Brain microvascular endothelial cell (primary cell): ENCODE measurements around the gene LEP.

Experiments
- DNase-seq: peaks from one replicate; pipeline ENCODE4 v3.0.0-alpha.2; 2020
- H3K27ac ChIP-seq: fragments of 250-450 bp; sonication (Bioruptor Pico); 2 replicates; pipeline ENCODE4 v1.5.1; 2020; ENCODE audit warnings: mild to moderate bottlenecking, moderate library complexity
- H3K27me3 ChIP-seq: fragments of 250-450 bp; sonication (Bioruptor Pico); replicated peaks from 2 replicates; pipeline ENCODE4 v1.5.1; 2020; ENCODE audit warnings: mild to moderate bottlenecking
- H3K36me3 ChIP-seq: fragments of 250-450 bp; sonication (Bioruptor Pico); replicated peaks from 2 replicates; pipeline ENCODE4 v1.5.1; 2020; ENCODE audit warnings: mild to moderate bottlenecking
- H3K4me3 ChIP-seq: 2 replicates; pipeline ENCODE4 v1.5.1; 2011; ENCODE audit warnings: low read depth, mild to moderate bottlenecking, control low read depth, low read length, moderate library complexity
- in situ Hi-C: cut with HindIII; loops from 2 replicates; pipeline ENCODE4 v1.10.0; 2017; ENCODE audit warnings: low sequenced_read_pairs, low pct_ligation_motif_present
- TF ChIP-seq, protein P1 (sequence below): IDR thresholded peaks from 2 replicates; pipeline ENCODE4 v1.5.1; 2011; ENCODE audit warnings: low read depth, mild to moderate bottlenecking, moderate library complexity, low read length, control low read depth, inconsistent platforms; ENCODE audit errors: missing control alignments

Gene LEP

DNA sequence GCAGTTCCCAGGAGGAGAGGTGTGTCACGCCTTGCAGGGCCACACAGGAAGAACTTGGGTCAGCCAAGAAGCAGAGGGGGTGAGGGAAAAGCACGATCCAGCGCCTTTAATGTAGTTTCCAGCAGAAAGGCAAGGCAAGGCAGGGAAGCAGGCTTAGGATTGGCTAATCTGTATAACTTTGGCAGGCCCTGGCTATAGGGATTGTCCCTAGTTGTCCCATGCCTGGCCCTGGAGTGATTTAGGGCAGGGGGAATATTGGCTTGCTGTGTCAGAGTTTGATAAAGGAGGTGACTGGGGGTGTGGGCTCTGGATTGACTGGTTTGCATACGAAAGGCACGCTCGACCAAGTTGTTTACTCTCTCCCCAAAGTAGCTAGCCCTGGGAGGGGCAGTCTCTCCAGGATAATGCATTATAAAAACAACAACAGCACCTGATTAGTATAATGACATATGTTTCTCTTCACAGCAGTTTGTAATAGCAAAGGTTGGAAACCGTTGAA lies 58.1 kb downstream of the LEP start:
- TF ChIP-seq, protein P1, sequence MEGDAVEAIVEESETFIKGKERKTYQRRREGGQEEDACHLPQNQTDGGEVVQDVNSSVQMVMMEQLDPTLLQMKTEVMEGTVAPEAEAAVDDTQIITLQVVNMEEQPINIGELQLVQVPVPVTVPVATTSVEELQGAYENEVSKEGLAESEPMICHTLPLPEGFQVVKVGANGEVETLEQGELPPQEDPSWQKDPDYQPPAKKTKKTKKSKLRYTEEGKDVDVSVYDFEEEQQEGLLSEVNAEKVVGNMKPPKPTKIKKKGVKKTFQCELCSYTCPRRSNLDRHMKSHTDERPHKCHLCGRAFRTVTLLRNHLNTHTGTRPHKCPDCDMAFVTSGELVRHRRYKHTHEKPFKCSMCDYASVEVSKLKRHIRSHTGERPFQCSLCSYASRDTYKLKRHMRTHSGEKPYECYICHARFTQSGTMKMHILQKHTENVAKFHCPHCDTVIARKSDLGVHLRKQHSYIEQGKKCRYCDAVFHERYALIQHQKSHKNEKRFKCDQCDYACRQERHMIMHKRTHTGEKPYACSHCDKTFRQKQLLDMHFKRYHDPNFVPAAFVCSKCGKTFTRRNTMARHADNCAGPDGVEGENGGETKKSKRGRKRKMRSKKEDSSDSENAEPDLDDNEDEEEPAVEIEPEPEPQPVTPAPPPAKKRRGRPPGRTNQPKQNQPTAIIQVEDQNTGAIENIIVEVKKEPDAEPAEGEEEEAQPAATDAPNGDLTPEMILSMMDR, result no peak
- Histone ChIP-seq H3K27me3 (no peaks in the 10 kb centered on the region), H3K36me3 (peaks cover 1% of the 10 kb centered on the region), H3K4me3 (no peak overlapping the region), H3K27ac (no peak overlapping the region)
- DNase-seq, result no peak
- in situ Hi-C loops, result no loop called here

DNA sequence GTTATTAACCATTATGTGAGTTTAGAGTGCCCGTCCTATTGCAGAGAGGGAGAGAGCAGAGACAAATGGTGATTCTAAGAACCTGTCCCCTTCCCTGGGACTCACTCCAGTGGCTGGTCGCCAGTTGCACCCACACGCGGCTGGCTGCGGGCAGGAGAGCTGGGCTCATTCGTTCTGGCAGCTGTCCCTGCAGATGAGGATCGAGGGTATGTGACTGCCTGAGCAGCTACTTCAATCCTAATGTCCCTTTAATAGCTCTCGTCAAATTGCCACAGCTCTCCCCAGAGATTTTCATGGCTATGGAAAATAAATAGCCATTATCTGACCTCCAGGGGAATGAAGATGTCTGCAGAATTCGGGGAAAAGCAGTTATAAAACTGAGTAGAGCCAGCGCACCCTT lies 61.1 kb downstream of the LEP start:
- Histone ChIP-seq H3K27me3 (no peaks in the 10 kb centered on the region), H3K4me3 (no peak overlapping the region), H3K36me3 (peaks cover 22% of the 10 kb centered on the region), H3K27ac (no peak overlapping the region)
- TF ChIP-seq, protein P1, result no peak
- in situ Hi-C loops, result no loop called here
- DNase-seq, result no peak

DNA sequence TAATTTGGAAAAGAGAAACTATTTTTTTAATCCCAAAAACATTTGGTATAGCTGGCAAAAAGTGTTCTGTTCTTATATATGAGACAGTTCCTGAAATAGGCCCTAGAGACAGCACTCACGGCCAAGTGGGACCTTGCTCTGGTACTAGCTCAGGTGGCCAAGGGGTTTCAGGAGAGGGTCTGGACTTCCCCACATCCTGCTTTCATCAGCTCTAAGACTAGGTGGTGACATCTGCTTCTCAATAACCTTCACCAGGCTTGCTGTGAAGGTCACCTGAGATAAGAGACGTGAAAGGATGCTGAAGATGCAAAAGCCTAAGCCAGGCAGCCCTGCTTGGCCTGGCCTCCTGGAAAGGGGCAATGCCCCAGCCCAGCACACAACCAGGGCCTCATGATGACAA lies 62.1 kb downstream of the LEP start:
- Histone ChIP-seq H3K36me3 (peaks cover 26% of the 10 kb centered on the region), H3K27me3 (no peaks in the 10 kb centered on the region), H3K27ac (no peak overlapping the region), H3K4me3 (no peak overlapping the region)
- DNase-seq, result no peak
- TF ChIP-seq, protein P1, result no peak
- in situ Hi-C loops, result no loop called here

DNA sequence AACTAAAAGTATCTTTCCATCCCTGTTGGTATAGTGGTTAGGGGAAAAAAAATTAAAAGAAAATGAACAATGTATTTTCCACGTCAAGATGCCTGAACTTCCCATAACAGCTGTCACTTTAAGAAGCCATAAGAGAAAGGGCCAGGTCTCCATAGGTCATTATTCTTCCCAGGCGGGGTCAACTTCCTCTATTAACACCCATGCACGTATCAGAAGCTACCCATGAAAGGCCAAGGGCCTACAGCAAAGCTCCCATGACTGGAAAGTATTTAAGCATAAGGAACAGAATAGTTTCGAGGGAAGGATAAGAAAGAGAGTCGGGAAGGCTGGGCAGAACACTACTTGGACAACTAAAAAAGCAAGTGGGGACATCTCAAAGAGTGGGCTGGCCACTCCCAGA lies 62.6 kb downstream of the LEP start:
- Histone ChIP-seq H3K4me3 (no peak overlapping the region), H3K36me3 (peaks cover 26% of the 10 kb centered on the region), H3K27me3 (no peaks in the 10 kb centered on the region), H3K27ac (no peak overlapping the region)
- DNase-seq, result no peak
- TF ChIP-seq, protein P1, result no peak
- in situ Hi-C loops, result no loop called here

DNA sequence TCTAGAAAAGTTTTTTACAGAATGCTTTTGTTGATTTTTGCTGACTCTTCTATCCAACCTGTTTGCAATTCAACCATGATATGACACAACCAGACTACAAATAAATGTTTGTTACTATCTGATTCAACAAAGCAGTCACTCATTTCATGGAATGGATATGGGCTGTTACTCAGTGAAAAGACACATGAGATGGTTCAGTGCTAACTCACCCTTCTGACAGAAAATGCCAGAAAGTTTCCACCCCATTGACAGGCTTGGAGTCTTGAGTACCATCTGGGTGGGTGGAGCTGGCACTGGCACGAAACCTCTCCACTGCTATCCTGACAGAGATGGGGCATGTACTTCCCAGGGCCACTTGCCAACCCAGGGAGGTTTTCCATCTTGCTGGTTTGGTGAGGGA lies 63.1 kb downstream of the LEP start:
- H3K4me3 ChIP-seq, result no peak overlapping the region
- in situ Hi-C loops, result no loop called here
- H3K36me3 ChIP-seq, result peaks cover 29% of the 10 kb centered on the region
- H3K27ac ChIP-seq, result no peak overlapping the region
- TF ChIP-seq, protein P1, result no peak
- no peak for DNase-seq
- no peaks in the 10 kb centered on the region for H3K27me3 ChIP-seq

DNA sequence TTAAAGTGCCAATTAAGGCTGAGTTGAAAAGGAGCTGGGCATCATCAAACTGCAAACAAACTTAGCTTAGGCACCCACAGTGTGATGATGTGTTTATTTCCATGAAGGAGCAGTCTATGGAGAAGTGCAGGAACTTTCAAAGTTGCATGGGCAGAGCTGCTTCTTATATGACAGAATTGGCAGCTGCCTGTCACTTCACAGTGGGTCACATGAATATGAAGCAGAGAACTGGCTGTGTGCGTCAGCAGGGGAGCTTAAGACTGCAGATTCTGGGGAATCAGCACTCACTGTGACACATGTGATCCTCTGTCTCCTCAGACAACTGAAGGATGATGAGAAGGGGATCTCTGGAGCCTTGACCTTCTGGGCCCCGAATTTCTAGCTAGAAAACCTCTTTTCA lies 66.0 kb downstream of the LEP start:
- H3K4me3 ChIP-seq, result no peak overlapping the region
- no peak overlapping the region for H3K27ac ChIP-seq
- TF ChIP-seq, protein P1, result no peak
- peaks cover 51% of the 10 kb centered on the region for H3K36me3 ChIP-seq
- H3K27me3 ChIP-seq, result no peaks in the 10 kb centered on the region
- in situ Hi-C loops, result no loop called here
- no peak for DNase-seq
